Panc1 (cell line): ENCODE data around the gene STXBP5. TPM values are rescaled to one million over a fixed set of nuclear protein-coding genes. Genes with fewer than 3 reads are reported as not detected.

Experiments
- ATAC-seq: fragments of 200-7000 bp; cut with Tn5 transposase; 2 replicates; pipeline ENCODE4 v1.9.1; 2020; ENCODE audit warnings: mild to moderate bottlenecking, moderate library complexity
- BruUV-seq: library from RNA; stranded (reverse); fragments of 400-500 nt; replicated peaks from 2 replicates; lab custom pipeline; 2021; lab: Mats Ljungman, UMichigan
- CTCF ChIA-PET: fragments of 300-600 bp; sonication (Branson Sonifier 250); formaldehyde crosslinking; loops from one replicate; lab custom pipeline; 2022; ENCODE audit warnings: antibody characterized with exemption; lab: Charles Lee
- POLR2A ChIA-PET: fragments of 300-600 bp; sonication (Branson Sonifier 250); formaldehyde crosslinking; loops from one replicate; lab custom pipeline; 2022; ENCODE audit warnings: antibody characterized with exemption; lab: Charles Lee
- DNase-seq: peaks from one replicate; pipeline ENCODE4 v3.0.0-alpha.2; 2010; ENCODE audit warnings: low read depth, low spot score
- H3K27ac ChIP-seq: 2 replicates; pipeline ENCODE4 v1.5.1; 2011; ENCODE audit warnings: mild to moderate bottlenecking, low read length, inconsistent platforms
- H3K27me3 ChIP-seq: fragments of 200-500 bp; sonication (Bioruptor generic); 2 replicates; pipeline ENCODE4 v1.6.0; 2014; ENCODE audit warnings: low read length, inconsistent platforms; ENCODE audit not compliant: control insufficient read depth, insufficient read depth
- H3K36me3 ChIP-seq: fragments of 200-500 bp; sonication (Bioruptor generic); 2 replicates; pipeline ENCODE4 v1.5.1; 2014; ENCODE audit warnings: inconsistent platforms, mild to moderate bottlenecking, low read length, moderate library complexity; ENCODE audit not compliant: control insufficient read depth, insufficient read depth
- H3K4me1 ChIP-seq: 2 replicates; pipeline ENCODE4 v1.5.1; 2011; ENCODE audit warnings: inconsistent platforms, mild to moderate bottlenecking, low read length, moderate library complexity; ENCODE audit not compliant: control insufficient read depth, insufficient read depth
- H3K4me3 ChIP-seq, 2 experiments: 2 replicates each; pipeline ENCODE4 v1.5.1; 2011 to 2012; ENCODE audit warnings: low read depth in 2 of 2, low read length in 2 of 2, mild to moderate bottlenecking in 2 of 2, inconsistent platforms in 1 of 2, moderate library complexity in 1 of 2
- H3K9me3 ChIP-seq: fragments of 200-500 bp; sonication (Bioruptor generic); 2 replicates; pipeline ENCODE4 v1.5.1; 2014; ENCODE audit warnings: low read depth, mild to moderate bottlenecking, inconsistent platforms, low read length, moderate library complexity; ENCODE audit not compliant: control insufficient read depth, insufficient read depth
- POLR2AphosphoS5 ChIP-seq: IDR thresholded peaks from 2 replicates; pipeline ENCODE4 v1.6.1; 2012; ENCODE audit warnings: mild to moderate bottlenecking, low read depth, low read length, moderate library complexity
- SIN3A ChIP-seq: IDR thresholded peaks from 2 replicates; pipeline ENCODE4 v1.6.1; 2012; ENCODE audit warnings: low read depth, mild to moderate bottlenecking, low read length, moderate library complexity, borderline replicate concordance; ENCODE audit not compliant: insufficient read depth
- TCF7L2 ChIP-seq: IDR thresholded peaks from 2 replicates; pipeline ENCODE4 v1.6.1; 2011; ENCODE audit warnings: mild to moderate bottlenecking, low read depth, low read length, inconsistent platforms
- in situ Hi-C: cut with HindIII; loops from 2 replicates; pipeline ENCODE4 v1.10.0; 2016; ENCODE audit warnings: low sequenced_read_pairs, low pct_unique_long_range_greater_than_20kb
- intact Hi-C: fragments of 100-400 bp; cut with micrococcal nuclease; formaldehyde crosslinking; loops from one replicate; pipeline ENCODE4 v1.10.0; 2022; ENCODE audit not compliant: unreplicated experiment
- total RNA-seq: library from RNA; stranded (reverse); gene quantifications from one replicate; pipeline ENCODE4 v1.2.1, GENCODE V29; 2021; ENCODE audit not compliant: unreplicated experiment
- TF ChIP-seq, protein P1 (sequence below), 2 experiments: IDR thresholded peaks; 2 replicates each; pipeline ENCODE4 v1.6.1; 2011 to 2012; ENCODE audit warnings: low read depth in 2 of 2, control low read depth in 1 of 2, low read length in 1 of 2, mild to moderate bottlenecking in 1 of 2, moderate library complexity in 1 of 2; ENCODE audit not compliant: insufficient read depth in 1 of 2
- TF ChIP-seq, protein P2 (sequence below): fragments of 450-650 bp; IDR thresholded peaks from 2 replicates; pipeline ENCODE4 v1.5.1; 2017; ENCODE audit warnings: mild to moderate bottlenecking

STXBP5 gene
- total RNA-seq, 1 experiment from 2014 or later, result 77.8 TPM

DNA sequence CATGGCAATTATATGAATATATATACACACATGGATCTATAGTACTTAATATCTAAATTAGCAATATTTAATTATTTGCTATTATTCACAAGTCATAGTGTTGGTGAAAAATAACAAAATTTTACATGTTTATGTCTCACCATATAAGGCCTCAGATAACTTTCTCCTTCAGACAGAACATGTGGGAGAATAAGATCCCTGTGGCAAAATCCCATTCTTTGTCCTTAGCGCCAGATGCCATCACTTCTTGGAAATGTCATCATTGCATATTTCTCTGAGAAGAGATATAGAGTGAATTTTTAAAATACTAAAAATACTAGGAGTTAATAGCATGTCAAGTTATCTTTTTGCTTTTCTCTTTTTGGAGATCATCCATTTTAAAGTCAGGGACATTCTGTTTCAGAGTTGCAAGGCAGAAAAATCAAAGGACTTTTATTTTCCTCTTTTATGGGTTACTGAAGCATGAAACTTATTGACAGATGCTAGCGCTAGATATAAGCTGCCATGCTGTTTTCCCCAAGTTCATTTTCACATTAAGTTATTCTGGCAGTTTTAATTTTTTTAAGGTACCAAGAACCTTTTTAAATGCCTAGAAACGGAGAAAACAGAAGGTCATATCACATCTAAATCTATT is 30.4 kb upstream of the STXBP5 start:
- DNase-seq, result no peak

DNA sequence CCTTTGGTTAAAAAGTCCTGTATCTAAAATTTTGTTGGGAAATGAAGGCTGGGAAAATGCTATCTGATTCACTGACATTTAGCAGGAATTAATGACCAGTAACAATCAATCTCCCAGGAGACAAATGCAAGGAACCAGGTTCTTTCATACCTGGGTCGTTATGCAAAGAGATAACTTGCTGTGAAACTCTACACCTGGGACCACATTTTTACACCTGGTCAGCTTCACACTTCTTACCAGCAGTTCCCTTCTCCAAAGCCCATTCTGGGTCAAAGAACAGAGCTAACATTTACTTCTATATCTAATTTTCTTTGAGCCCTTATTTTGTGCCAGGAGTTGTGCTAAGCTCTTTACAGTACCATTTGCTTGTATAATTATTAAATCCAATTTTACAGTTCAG is 27.4 kb upstream of the STXBP5 start:
- no TSS peak for BruUV-seq
- TF ChIP-seq, protein P1, sequence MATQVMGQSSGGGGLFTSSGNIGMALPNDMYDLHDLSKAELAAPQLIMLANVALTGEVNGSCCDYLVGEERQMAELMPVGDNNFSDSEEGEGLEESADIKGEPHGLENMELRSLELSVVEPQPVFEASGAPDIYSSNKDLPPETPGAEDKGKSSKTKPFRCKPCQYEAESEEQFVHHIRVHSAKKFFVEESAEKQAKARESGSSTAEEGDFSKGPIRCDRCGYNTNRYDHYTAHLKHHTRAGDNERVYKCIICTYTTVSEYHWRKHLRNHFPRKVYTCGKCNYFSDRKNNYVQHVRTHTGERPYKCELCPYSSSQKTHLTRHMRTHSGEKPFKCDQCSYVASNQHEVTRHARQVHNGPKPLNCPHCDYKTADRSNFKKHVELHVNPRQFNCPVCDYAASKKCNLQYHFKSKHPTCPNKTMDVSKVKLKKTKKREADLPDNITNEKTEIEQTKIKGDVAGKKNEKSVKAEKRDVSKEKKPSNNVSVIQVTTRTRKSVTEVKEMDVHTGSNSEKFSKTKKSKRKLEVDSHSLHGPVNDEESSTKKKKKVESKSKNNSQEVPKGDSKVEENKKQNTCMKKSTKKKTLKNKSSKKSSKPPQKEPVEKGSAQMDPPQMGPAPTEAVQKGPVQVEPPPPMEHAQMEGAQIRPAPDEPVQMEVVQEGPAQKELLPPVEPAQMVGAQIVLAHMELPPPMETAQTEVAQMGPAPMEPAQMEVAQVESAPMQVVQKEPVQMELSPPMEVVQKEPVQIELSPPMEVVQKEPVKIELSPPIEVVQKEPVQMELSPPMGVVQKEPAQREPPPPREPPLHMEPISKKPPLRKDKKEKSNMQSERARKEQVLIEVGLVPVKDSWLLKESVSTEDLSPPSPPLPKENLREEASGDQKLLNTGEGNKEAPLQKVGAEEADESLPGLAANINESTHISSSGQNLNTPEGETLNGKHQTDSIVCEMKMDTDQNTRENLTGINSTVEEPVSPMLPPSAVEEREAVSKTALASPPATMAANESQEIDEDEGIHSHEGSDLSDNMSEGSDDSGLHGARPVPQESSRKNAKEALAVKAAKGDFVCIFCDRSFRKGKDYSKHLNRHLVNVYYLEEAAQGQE (IDR thresholded peaks at IDR 0.05; ENCODE audit: insufficient read depth in 1 of 2, low read depth in 2 of 2, low read length in 1 of 2), result no peak
- TF ChIP-seq POLR2AphosphoS5 (no peak), SIN3A (no peak), TCF7L2 (no peak)
- TF ChIP-seq, protein P2, sequence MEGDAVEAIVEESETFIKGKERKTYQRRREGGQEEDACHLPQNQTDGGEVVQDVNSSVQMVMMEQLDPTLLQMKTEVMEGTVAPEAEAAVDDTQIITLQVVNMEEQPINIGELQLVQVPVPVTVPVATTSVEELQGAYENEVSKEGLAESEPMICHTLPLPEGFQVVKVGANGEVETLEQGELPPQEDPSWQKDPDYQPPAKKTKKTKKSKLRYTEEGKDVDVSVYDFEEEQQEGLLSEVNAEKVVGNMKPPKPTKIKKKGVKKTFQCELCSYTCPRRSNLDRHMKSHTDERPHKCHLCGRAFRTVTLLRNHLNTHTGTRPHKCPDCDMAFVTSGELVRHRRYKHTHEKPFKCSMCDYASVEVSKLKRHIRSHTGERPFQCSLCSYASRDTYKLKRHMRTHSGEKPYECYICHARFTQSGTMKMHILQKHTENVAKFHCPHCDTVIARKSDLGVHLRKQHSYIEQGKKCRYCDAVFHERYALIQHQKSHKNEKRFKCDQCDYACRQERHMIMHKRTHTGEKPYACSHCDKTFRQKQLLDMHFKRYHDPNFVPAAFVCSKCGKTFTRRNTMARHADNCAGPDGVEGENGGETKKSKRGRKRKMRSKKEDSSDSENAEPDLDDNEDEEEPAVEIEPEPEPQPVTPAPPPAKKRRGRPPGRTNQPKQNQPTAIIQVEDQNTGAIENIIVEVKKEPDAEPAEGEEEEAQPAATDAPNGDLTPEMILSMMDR, result no peak
- Histone ChIP-seq H3K4me3 (no peak overlapping the region), H3K9me3 (no peaks in the 10 kb centered on the region), H3K27ac (no peak overlapping the region), H3K36me3 (no peaks in the 10 kb centered on the region), H3K4me1 (peaks cover 13% of the 10 kb centered on the region), H3K27me3 (no peaks in the 10 kb centered on the region)
- DNase-seq, result no peak
- intact Hi-C loops, result no loop called here
- no peak for ATAC-seq
- in situ Hi-C loops, result no loop called here
- POLR2A ChIA-PET, result no interaction called here
- CTCF ChIA-PET, result no interaction called here

More for the DNA sequence above, 30.4 kb upstream of the STXBP5 start:
- ChIA-PET CTCF (no interaction called here), POLR2A (no interaction called here)
- in situ Hi-C loops, result no loop called here
- TF ChIP-seq POLR2AphosphoS5 (no peak), SIN3A (no peak), TCF7L2 (no peak)
- TF ChIP-seq, protein P1 (IDR thresholded peaks at IDR 0.05; ENCODE audit: insufficient read depth in 1 of 2, low read depth in 2 of 2, low read length in 1 of 2), result no peak
- TF ChIP-seq, protein P2, result no peak
- ATAC-seq, result no peak
- H3K36me3 ChIP-seq, result no peaks in the 10 kb centered on the region
- no peaks in the 10 kb centered on the region for H3K9me3 ChIP-seq
- H3K4me1 ChIP-seq, result peaks cover 8% of the 10 kb centered on the region
- no TSS peak for BruUV-seq
- no peak overlapping the region; the same call in 1 of the 2 replicates for H3K27ac ChIP-seq
- no peak overlapping the region for H3K4me3 ChIP-seq
- intact Hi-C loops, result no loop called here
- H3K27me3 ChIP-seq, result no peaks in the 10 kb centered on the region
